CD1c-positive myeloid dendritic cell (primary cell): Measurements from ENCODE around the gene COL20A1.

Experiments used
- DNase-seq: peaks from one replicate; pipeline ENCODE4 v3.0.0-alpha.2; 2016; ENCODE audit errors: extremely low spot score

COL20A1 gene

GRCh38 chr20:63308218-63308911 is 15.4 kb downstream of the COL20A1 start:
- DNase-seq = no peak

GRCh38 chr20:63309261-63310071 is 16.5 kb downstream of the COL20A1 start:
- DNase-seq = peak; percentile 38

GRCh38 chr20:63310265-63310991 is 17.4 kb downstream of the COL20A1 start:
- DNase-seq = no peak

- no peak for DNase-seq
These were observed 18.3 kb downstream of the COL20A1 start for GRCh38 chr20:63311186-63311832.

GRCh38 chr20:63311833-63312243 is 18.9 kb downstream of the COL20A1 start:
- no peak for DNase-seq

GRCh38 chr20:63312273-63312672 is 19.3 kb downstream of the COL20A1 start:
- DNase-seq = no peak

- no peak for DNase-seq
These were observed 19.8 kb downstream of the COL20A1 start for GRCh38 chr20:63312690-63313348.

- DNase-seq = no peak
These were observed 20.5 kb downstream of the COL20A1 start for GRCh38 chr20:63313349-63314014.

- no peak for DNase-seq
These were observed 21.1 kb downstream of the COL20A1 start for GRCh38 chr20:63314015-63314471.

GRCh38 chr20:63314566-63315239 is 21.7 kb downstream of the COL20A1 start:
- DNase-seq = no peak

- no peak for DNase-seq
These were observed 22.3 kb downstream of the COL20A1 start for GRCh38 chr20:63315240-63315689.

- no peak for DNase-seq
These were observed 22.9 kb downstream of the COL20A1 start for GRCh38 chr20:63315731-63316491.

- DNase-seq = no peak
These were observed 23.5 kb downstream of the COL20A1 start for GRCh38 chr20:63316502-63316921.

GRCh38 chr20:63317061-63317460 is 24.1 kb downstream of the COL20A1 start:
- DNase-seq = no peak

GRCh38 chr20:63317601-63318291 is 24.8 kb downstream of the COL20A1 start:
- DNase-seq = no peak

- DNase-seq = no peak
These were observed 25.6 kb downstream of the COL20A1 start for GRCh38 chr20:63318391-63319163.

GRCh38 chr20:63319164-63320040 is 26.4 kb downstream of the COL20A1 start:
- DNase-seq = no peak
